ENCODE results near the gene TECR.

DNA sequence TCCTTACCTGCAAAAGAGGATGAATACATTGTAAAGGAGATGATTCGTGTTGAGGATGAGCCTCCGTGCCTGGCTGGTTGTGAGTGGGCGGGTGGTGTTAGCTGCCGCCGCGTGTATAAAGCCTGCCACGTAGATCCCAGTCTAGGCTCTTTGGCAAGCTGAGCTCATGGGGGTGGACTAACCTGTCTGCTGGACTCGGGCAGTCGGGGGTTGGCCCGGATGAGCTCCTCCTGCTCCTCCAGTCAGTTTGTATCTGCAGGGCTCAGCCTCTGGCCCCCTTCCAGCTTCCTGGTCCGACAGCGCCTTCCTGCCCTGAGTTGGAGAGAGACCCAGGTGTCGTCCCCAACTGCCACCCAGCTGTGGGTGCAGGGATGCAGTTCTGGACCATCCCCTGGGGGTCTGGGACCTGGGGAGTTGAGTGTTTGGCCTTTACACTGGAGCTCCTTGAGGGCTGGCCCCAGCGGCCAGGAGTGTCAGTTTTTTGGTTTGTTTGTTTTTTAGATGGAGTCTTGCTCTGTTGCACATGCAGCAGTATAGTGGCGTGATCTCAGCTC is 20.9 kb downstream of the TECR start:
- TF ChIP-seq, protein P1, sequence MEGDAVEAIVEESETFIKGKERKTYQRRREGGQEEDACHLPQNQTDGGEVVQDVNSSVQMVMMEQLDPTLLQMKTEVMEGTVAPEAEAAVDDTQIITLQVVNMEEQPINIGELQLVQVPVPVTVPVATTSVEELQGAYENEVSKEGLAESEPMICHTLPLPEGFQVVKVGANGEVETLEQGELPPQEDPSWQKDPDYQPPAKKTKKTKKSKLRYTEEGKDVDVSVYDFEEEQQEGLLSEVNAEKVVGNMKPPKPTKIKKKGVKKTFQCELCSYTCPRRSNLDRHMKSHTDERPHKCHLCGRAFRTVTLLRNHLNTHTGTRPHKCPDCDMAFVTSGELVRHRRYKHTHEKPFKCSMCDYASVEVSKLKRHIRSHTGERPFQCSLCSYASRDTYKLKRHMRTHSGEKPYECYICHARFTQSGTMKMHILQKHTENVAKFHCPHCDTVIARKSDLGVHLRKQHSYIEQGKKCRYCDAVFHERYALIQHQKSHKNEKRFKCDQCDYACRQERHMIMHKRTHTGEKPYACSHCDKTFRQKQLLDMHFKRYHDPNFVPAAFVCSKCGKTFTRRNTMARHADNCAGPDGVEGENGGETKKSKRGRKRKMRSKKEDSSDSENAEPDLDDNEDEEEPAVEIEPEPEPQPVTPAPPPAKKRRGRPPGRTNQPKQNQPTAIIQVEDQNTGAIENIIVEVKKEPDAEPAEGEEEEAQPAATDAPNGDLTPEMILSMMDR (IDR thresholded peaks at IDR 0.05; ENCODE audit: low read depth, low read length), result no peak
- TF ChIP-seq POLR2A (IDR thresholded peaks at IDR 0.05; ENCODE audit: extremely low read depth, insufficient read length), result no peak
- TF ChIP-seq, protein P2, sequence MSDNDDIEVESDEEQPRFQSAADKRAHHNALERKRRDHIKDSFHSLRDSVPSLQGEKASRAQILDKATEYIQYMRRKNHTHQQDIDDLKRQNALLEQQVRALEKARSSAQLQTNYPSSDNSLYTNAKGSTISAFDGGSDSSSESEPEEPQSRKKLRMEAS (IDR thresholded peaks at IDR 0.05; ENCODE audit: low read depth, low read length), result no peak
